NB4 (cell line): Measurements from ENCODE around the gene PDE6B.

Experiments
- CTCF ChIP-seq: IDR thresholded peaks from one replicate; pipeline ENCODE4 v1.5.1; 2012; ENCODE audit warnings: low read depth, low read length
- MYC ChIP-seq: IDR thresholded peaks from 2 replicates; pipeline ENCODE4 v1.6.1; 2011; ENCODE audit warnings: low read depth, low read length
- POLR2A ChIP-seq: IDR thresholded peaks from 2 replicates; pipeline ENCODE4 v1.6.1; 2011; ENCODE audit warnings: mild to moderate bottlenecking; ENCODE audit not compliant: insufficient read length; ENCODE audit errors: extremely low read depth
- TF ChIP-seq, protein P1 (sequence below): IDR thresholded peaks from 2 replicates; pipeline ENCODE4 v1.6.1; 2011; ENCODE audit warnings: low read depth, low read length

GRCh38 chr4:581181-581580, 44.2 kb upstream of the PDE6B start:
- no peak for TF ChIP-seq CTCF
- TF ChIP-seq MYC = no peak
- no peak for TF ChIP-seq POLR2A
- TF ChIP-seq, protein P1, sequence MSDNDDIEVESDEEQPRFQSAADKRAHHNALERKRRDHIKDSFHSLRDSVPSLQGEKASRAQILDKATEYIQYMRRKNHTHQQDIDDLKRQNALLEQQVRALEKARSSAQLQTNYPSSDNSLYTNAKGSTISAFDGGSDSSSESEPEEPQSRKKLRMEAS = no peak
